Fibroblast of lung (primary cell): ENCODE measurements around the gene C1QTNF9.

Source experiments
- CTCF ChIP-seq, 2 donors: IDR thresholded peaks in 1 of 2; conservative IDR thresholded peaks in 1 of 2; 1 replicate in 1 of 2; 2 replicates in 1 of 2; pipeline ENCODE4 v1.5.1; 2011 to 2012; ENCODE audit warnings: low read length in 2 of 2, control low read depth in 1 of 2, inconsistent platforms in 1 of 2, low read depth in 1 of 2, mild to moderate bottlenecking in 1 of 2
- EZH2 ChIP-seq: IDR thresholded peaks from 2 replicates; pipeline ENCODE4 v1.5.1; 2012; ENCODE audit warnings: low read length, control low read depth, mild to moderate bottlenecking; ENCODE audit errors: missing control alignments

GRCh38 chr13:24282256-24282655 lies 27.1 kb upstream of the C1QTNF9 start:
- TF ChIP-seq CTCF (conservative IDR thresholded peaks at IDR 0.05 in 1 of 2, IDR thresholded peaks at IDR 0.05 in 1 of 2; ENCODE audit: low read depth in 1 of 2, low read length in 2 of 2) (no peak), EZH2 (no peak)
